ENCODE data around the gene FUT1. TPM values are rescaled to one million over a fixed set of nuclear protein-coding genes. Genes with fewer than 3 reads are reported as not detected.

FUT1 gene
- polyA plus RNA-seq, 1 donor from 2014 or later: not detected

- Mint-ChIP-seq H3K4me3 (peak within 1 kb of the TSS in 2 of 4 donors; percentile 45 to 75), H3K27ac (no peak within 1 kb of the TSS), H3K36me3 (no peaks in the 10 kb centered on the region), H3K27me3 (peaks cover 31% of the 10 kb centered on the region), H3K9me3 (no peaks in the 10 kb centered on the region), H3K4me1 (peaks cover 3 to 6% (median 5%) of the 10 kb centered on the region in 3 donors)
Measured at GRCh38 chr19:48755084-48755641, 2.7 kb upstream of the FUT1 start, which contains the start of gene FGF21. Gene FGF21, plus strand, starts transcription at chr19:48755524. Its CDS starts 713 bp downstream, at chr19:48756237.

GRCh38 chr19:48751845-48752495, 471 bp downstream of the FUT1 start:
- Mint-ChIP-seq H3K27me3 (peaks cover 37% of the 10 kb centered on the region), H3K9me3 (no peaks in the 10 kb centered on the region), H3K4me3 (peak overlapping the region in 3 of 4 donors; percentile 19 to 75 (median 45)), H3K27ac (no peak overlapping the region), H3K4me1 (peaks cover 3 to 8% (median 5%) of the 10 kb centered on the region in 3 donors), H3K36me3 (no peaks in the 10 kb centered on the region)

GRCh38 chr19:48750771-48751504, 1.5 kb downstream of the FUT1 start:
- peak overlapping the region in 1 of 3 donors; percentile 71 for H3K27ac Mint-ChIP-seq
- H3K4me1 Mint-ChIP-seq: peaks cover 3 to 8% (median 5%) of the 10 kb centered on the region in 3 donors
- H3K36me3 Mint-ChIP-seq: no peaks in the 10 kb centered on the region
- peaks cover 46% of the 10 kb centered on the region for H3K27me3 Mint-ChIP-seq
- peaks cover 0 to 2% (median 0%) of the 10 kb centered on the region in 3 donors for H3K9me3 Mint-ChIP-seq
- peak overlapping the region in 3 of 4 donors; percentile 25 to 62 (median 45) for H3K4me3 Mint-ChIP-seq

GRCh38 chr19:48750351-48750750, 2.1 kb downstream of the FUT1 start:
- peaks cover 45% of the 10 kb centered on the region for H3K27me3 Mint-ChIP-seq
- peaks cover 0 to 2% (median 0%) of the 10 kb centered on the region in 3 donors for H3K9me3 Mint-ChIP-seq
- peak overlapping the region in 1 of 3 donors; percentile 71 for H3K27ac Mint-ChIP-seq
- peak overlapping the region in 1 of 4 donors; percentile 45 for H3K4me3 Mint-ChIP-seq
- H3K36me3 Mint-ChIP-seq: no peaks in the 10 kb centered on the region
- H3K4me1 Mint-ChIP-seq: peaks cover 3 to 8% (median 5%) of the 10 kb centered on the region in 3 donors

GRCh38 chr19:48749571-48750198, 2.8 kb downstream of the FUT1 start:
- no peak overlapping the region for H3K4me3 Mint-ChIP-seq
- no peak overlapping the region for H3K27ac Mint-ChIP-seq
- peaks cover 3 to 8% (median 5%) of the 10 kb centered on the region in 3 donors for H3K4me1 Mint-ChIP-seq
- no peaks in the 10 kb centered on the region for H3K36me3 Mint-ChIP-seq
- H3K27me3 Mint-ChIP-seq: peaks cover 41% of the 10 kb centered on the region
- peaks cover 0 to 2% (median 0%) of the 10 kb centered on the region in 3 donors for H3K9me3 Mint-ChIP-seq

- H3K9me3 Mint-ChIP-seq: peaks cover 0 to 2% (median 0%) of the 10 kb centered on the region in 3 donors
- H3K27ac Mint-ChIP-seq: peak within 1 kb of the TSS in 1 of 3 donors; percentile 47
- peak within 1 kb of the TSS in 2 of 4 donors; percentile 43 to 76 for H3K4me3 Mint-ChIP-seq
Measured at GRCh38 chr19:48746738-48747575, 5.5 kb downstream of the FUT1 start, which contains the start of gene IZUMO1. Gene IZUMO1, minus strand, starts transcription at chr19:48746909. Its CDS starts 1,050 bp downstream, at chr19:48745859.

GRCh38 chr19:48746110-48746509, 6.3 kb downstream of the FUT1 start:
- Mint-ChIP-seq H3K27me3 (peaks cover 22% of the 10 kb centered on the region), H3K4me1 (peaks cover 0 to 7% (median 4%) of the 10 kb centered on the region in 3 donors), H3K9me3 (peaks cover 0 to 2% (median 2%) of the 10 kb centered on the region in 3 donors), H3K36me3 (no peaks in the 10 kb centered on the region), H3K27ac (no peak overlapping the region), H3K4me3 (peak overlapping the region in 1 of 4 donors; percentile 40)

More at GRCh38 chr19:48746738-48747575, 5.5 kb downstream of the FUT1 start, which contains the start of gene IZUMO1:
- no peaks in the 10 kb centered on the region for H3K36me3 Mint-ChIP-seq
- peaks cover 0 to 2% (median under 1%) of the 10 kb centered on the region in 3 donors for H3K4me1 Mint-ChIP-seq
- H3K27me3 Mint-ChIP-seq: peaks cover 22% of the 10 kb centered on the region

GRCh38 chr19:48745208-48745995, 7.0 kb downstream of the FUT1 start:
- Mint-ChIP-seq H3K4me3 (no peak overlapping the region), H3K27me3 (peaks cover 25% of the 10 kb centered on the region), H3K27ac (peak overlapping the region in 2 of 3 donors; percentile 47 to 61), H3K36me3 (no peaks in the 10 kb centered on the region), H3K9me3 (peaks cover 0 to 4% (median 2%) of the 10 kb centered on the region in 3 donors), H3K4me1 (peaks cover 0 to 10% (median 5%) of the 10 kb centered on the region in 3 donors)

- no peaks in the 10 kb centered on the region for H3K36me3 Mint-ChIP-seq
- H3K27me3 Mint-ChIP-seq: peaks cover 23% of the 10 kb centered on the region
- no peak overlapping the region for H3K27ac Mint-ChIP-seq
- no peak overlapping the region for H3K4me3 Mint-ChIP-seq
- H3K9me3 Mint-ChIP-seq: peaks cover 0 to 4% (median 2%) of the 10 kb centered on the region in 3 donors
- peaks cover 0 to 15% (median 5%) of the 10 kb centered on the region in 3 donors for H3K4me1 Mint-ChIP-seq
Measured at GRCh38 chr19:48742096-48742495, 10.3 kb downstream of the FUT1 start.

GRCh38 chr19:48741129-48741999, 11.1 kb downstream of the FUT1 start:
- Mint-ChIP-seq H3K27me3 (peaks cover 18% of the 10 kb centered on the region), H3K27ac (peak overlapping the region in 1 of 3 donors; percentile 65), H3K4me3 (peak overlapping the region in 1 of 4 donors; percentile 63), H3K36me3 (no peaks in the 10 kb centered on the region), H3K9me3 (peaks cover 0 to 4% (median 2%) of the 10 kb centered on the region in 3 donors), H3K4me1 (peaks cover 0 to 15% (median 5%) of the 10 kb centered on the region in 3 donors)

- peaks cover 0 to 4% (median 0%) of the 10 kb centered on the region in 3 donors for H3K9me3 Mint-ChIP-seq
- peak within 1 kb of the TSS in 1 of 3 donors; percentile 65 for H3K27ac Mint-ChIP-seq
- peaks cover 10% of the 10 kb centered on the region for H3K27me3 Mint-ChIP-seq
- no peaks in the 10 kb centered on the region for H3K36me3 Mint-ChIP-seq
- H3K4me3 Mint-ChIP-seq: peak within 1 kb of the TSS in 1 of 4 donors; percentile 75
- peaks cover 0 to 15% (median 5%) of the 10 kb centered on the region in 3 donors for H3K4me1 Mint-ChIP-seq
Measured at GRCh38 chr19:48740164-48740972, 12.1 kb downstream of the FUT1 start, which contains the start of gene RASIP1. Gene RASIP1, minus strand, starts transcription at chr19:48740610. Its CDS starts 328 bp downstream, at chr19:48740282.

Data from IgD-negative memory B cell (primary cell).